DND-41 (cell line): Measurements from ENCODE around the gene KCNMA1.

ENCODE experiments used
- ATAC-seq: fragments of 200-7000 bp; cut with Tn5 transposase; 3 replicates; pipeline ENCODE4 v1.9.1; 2021; ENCODE audit warnings: low read depth; ENCODE audit not compliant: insufficient read depth
- DNase-seq: peaks from one replicate; pipeline ENCODE4 v3.0.0-alpha.2; 2020
- H2AFZ ChIP-seq: 2 replicates; pipeline ENCODE4 v1.6.0; 2012; ENCODE audit warnings: low read depth, low read length
- H3K27ac ChIP-seq: 2 replicates; pipeline ENCODE4 v1.5.1; 2012; ENCODE audit warnings: low read length, inconsistent platforms
- H3K27me3 ChIP-seq: fragments of 200-600 bp; sonication (generic); 2 replicates; pipeline ENCODE4 v1.6.0; 2012; ENCODE audit warnings: low read length, mild to moderate bottlenecking, inconsistent platforms; ENCODE audit not compliant: insufficient read depth, poor library complexity
- H3K36me3 ChIP-seq: 2 replicates; pipeline ENCODE4 v1.5.1; 2012; ENCODE audit warnings: low read length, inconsistent platforms; ENCODE audit not compliant: insufficient read depth
- H3K4me1 ChIP-seq: 2 replicates; pipeline ENCODE4 v1.5.1; 2012; ENCODE audit warnings: mild to moderate bottlenecking, low read length; ENCODE audit not compliant: insufficient read depth
- H3K4me2 ChIP-seq: 2 replicates; pipeline ENCODE4 v1.6.0; 2012; ENCODE audit warnings: mild to moderate bottlenecking, moderate library complexity, low read length, inconsistent platforms; ENCODE audit not compliant: insufficient read depth
- H3K4me3 ChIP-seq, 2 experiments: fragments of 200-600 bp in 1 of 2; shearing (Covaris generic) in 1 of 2; 2 replicates each; pipeline ENCODE4 v1.5.1; 2012 to 2016; ENCODE audit warnings: inconsistent platforms in 2 of 2, low read length in 2 of 2, mild to moderate bottlenecking in 2 of 2, low read depth in 1 of 2, moderate library complexity in 1 of 2
- H3K79me2 ChIP-seq: 2 replicates; pipeline ENCODE4 v1.6.0; 2012; ENCODE audit warnings: low read length, inconsistent platforms; ENCODE audit not compliant: insufficient read depth
- H3K9ac ChIP-seq: 2 replicates; pipeline ENCODE4 v1.6.0; 2012; ENCODE audit warnings: low read depth, mild to moderate bottlenecking, inconsistent platforms, low read length, moderate library complexity
- H3K9me3 ChIP-seq: 2 replicates; pipeline ENCODE4 v1.5.1; 2012; ENCODE audit warnings: low read length, moderate library complexity, mild to moderate bottlenecking, inconsistent platforms; ENCODE audit not compliant: insufficient read depth, severe bottlenecking
- H4K20me1 ChIP-seq: 2 replicates; pipeline ENCODE4 v1.6.0; 2012; ENCODE audit warnings: low read length; ENCODE audit not compliant: insufficient read depth
- EZH2 ChIP-seq: IDR thresholded peaks from 3 replicates; pipeline ENCODE4 v1.6.1; 2012; ENCODE audit warnings: borderline replicate concordance, low read depth, mild to moderate bottlenecking, moderate library complexity, low read length, inconsistent platforms; ENCODE audit not compliant: severe bottlenecking
- TF ChIP-seq, protein P1 (sequence below): IDR thresholded peaks from 2 replicates; pipeline ENCODE4 v1.5.1; 2012; ENCODE audit warnings: borderline replicate concordance, low read length, moderate library complexity, mild to moderate bottlenecking; ENCODE audit not compliant: poor library complexity, severe bottlenecking; ENCODE audit errors: extremely low read depth

KCNMA1 gene

DNA sequence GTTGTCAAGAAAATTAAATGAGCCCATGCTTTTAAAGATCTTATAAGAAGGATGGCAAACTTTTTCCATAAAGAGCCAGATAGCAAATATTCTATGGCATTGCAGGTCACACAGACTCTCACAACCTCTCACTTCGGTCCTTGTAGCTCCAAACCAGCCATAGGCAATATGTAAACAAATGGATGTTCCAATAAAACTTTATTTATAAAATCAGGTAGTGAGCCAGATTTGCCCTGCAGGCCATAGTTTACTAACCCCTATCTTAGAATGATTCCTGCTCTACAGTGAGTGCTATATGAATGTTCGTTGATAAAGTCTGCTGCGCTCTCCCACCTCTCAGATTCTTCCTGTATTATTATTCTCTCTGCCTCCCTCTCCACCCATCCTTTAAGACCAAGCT lies 177.7 kb downstream of the KCNMA1 start:
- H3K9ac ChIP-seq: no peak overlapping the region
- H3K36me3 ChIP-seq: no peaks in the 10 kb centered on the region
- H2AFZ ChIP-seq: no peak overlapping the region
- H4K20me1 ChIP-seq: no peaks in the 10 kb centered on the region
- ATAC-seq: no peak
- H3K4me2 ChIP-seq: no peak overlapping the region
- no peak for TF ChIP-seq EZH2
- TF ChIP-seq, protein P1, sequence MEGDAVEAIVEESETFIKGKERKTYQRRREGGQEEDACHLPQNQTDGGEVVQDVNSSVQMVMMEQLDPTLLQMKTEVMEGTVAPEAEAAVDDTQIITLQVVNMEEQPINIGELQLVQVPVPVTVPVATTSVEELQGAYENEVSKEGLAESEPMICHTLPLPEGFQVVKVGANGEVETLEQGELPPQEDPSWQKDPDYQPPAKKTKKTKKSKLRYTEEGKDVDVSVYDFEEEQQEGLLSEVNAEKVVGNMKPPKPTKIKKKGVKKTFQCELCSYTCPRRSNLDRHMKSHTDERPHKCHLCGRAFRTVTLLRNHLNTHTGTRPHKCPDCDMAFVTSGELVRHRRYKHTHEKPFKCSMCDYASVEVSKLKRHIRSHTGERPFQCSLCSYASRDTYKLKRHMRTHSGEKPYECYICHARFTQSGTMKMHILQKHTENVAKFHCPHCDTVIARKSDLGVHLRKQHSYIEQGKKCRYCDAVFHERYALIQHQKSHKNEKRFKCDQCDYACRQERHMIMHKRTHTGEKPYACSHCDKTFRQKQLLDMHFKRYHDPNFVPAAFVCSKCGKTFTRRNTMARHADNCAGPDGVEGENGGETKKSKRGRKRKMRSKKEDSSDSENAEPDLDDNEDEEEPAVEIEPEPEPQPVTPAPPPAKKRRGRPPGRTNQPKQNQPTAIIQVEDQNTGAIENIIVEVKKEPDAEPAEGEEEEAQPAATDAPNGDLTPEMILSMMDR: no peak
- DNase-seq: no peak
- H3K4me3 ChIP-seq: no peak overlapping the region
- no peaks in the 10 kb centered on the region for H3K4me1 ChIP-seq
- H3K27ac ChIP-seq: no peak overlapping the region
- no peaks in the 10 kb centered on the region for H3K79me2 ChIP-seq
- peaks cover 18% of the 10 kb centered on the region for H3K27me3 ChIP-seq
- H3K9me3 ChIP-seq: no peaks in the 10 kb centered on the region

DNA sequence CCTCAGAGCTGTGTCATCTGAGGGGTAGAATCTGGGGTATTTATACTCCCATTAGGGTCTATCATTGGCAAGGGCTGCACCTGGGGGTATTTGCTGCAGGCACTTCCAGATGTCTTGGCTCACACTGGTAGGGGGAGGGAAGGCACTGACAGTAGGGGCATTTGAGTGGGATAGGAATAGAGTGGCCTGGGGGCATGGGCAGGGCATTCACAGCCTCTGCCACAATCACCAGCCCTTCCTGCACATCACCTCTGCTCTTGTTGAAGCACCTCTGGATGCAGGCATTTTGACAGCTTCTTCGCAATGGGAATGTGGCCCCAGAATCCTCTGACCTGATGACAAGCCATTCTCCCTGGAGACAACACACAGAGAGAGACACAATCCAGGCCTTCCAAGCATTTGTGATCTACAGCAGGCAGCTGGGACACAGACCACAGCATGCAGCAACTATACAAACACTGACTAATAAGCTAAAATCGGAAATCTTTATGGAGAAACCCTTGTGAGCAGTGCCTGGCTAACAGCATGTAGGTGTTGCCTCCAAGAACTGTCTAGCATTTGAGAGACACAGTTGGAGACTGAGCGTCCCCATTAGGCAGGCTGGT lies 178.5 kb downstream of the KCNMA1 start:
- no peak for ATAC-seq
- Histone ChIP-seq H3K9ac (no peak overlapping the region), H4K20me1 (no peaks in the 10 kb centered on the region), H3K4me2 (no peak overlapping the region), H3K36me3 (no peaks in the 10 kb centered on the region), H2AFZ (no peak overlapping the region), H3K4me3 (no peak overlapping the region), H3K27me3 (peaks cover 18% of the 10 kb centered on the region), H3K79me2 (no peaks in the 10 kb centered on the region), H3K9me3 (no peaks in the 10 kb centered on the region), H3K4me1 (no peaks in the 10 kb centered on the region), H3K27ac (no peak overlapping the region)
- DNase-seq: no peak
- no peak for TF ChIP-seq EZH2
- TF ChIP-seq, protein P1: no peak

DNA sequence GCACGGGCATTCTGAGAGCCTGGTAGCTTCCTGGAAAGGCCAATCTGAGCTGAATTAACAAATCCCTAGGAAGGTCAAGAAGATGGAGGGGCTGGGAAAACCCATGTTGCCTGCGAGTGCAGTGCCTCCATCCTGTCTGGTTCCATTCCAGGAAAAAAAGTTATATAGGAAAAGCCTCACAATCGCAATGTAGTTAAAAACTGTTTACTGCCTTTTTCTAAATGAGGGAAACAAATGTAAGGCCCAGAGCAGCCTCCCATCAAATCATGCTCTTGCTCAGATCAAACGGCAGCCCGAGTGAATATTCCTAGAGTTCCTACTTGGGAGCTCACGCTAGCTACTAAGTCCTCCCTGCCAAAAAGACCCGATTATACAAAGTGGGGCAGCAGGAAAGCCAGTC lies 179.9 kb downstream of the KCNMA1 start:
- Histone ChIP-seq H3K27ac (no peak overlapping the region), H4K20me1 (no peaks in the 10 kb centered on the region), H3K27me3 (peaks cover 18% of the 10 kb centered on the region), H3K4me2 (no peak overlapping the region), H3K4me3 (no peak overlapping the region), H3K9me3 (no peaks in the 10 kb centered on the region), H2AFZ (no peak overlapping the region), H3K36me3 (no peaks in the 10 kb centered on the region), H3K9ac (no peak overlapping the region), H3K4me1 (no peaks in the 10 kb centered on the region), H3K79me2 (no peaks in the 10 kb centered on the region)
- no peak for TF ChIP-seq EZH2
- TF ChIP-seq, protein P1: no peak
- DNase-seq (no peak), ATAC-seq (no peak)

DNA sequence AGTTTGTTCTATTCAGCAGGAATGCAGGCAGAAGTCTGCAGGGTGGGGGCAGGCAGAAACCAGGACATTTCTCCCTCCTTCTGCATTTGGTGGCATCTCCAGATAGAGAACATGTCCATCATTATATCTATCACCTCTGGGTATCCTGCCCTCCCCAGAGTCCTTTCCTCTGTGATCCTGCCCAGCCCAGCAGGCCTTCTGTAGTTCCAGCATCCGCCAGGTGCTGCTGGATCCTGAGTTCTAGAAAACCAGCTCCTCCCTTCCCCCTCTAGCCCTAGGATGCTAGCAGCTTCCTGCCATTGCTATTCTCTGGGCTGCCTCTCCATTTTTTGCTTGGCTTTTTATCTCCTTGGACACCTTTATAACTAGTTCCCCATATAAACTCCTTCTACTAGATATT lies 180.3 kb downstream of the KCNMA1 start:
- Histone ChIP-seq H3K27ac (no peak overlapping the region), H4K20me1 (no peaks in the 10 kb centered on the region), H3K36me3 (no peaks in the 10 kb centered on the region), H3K27me3 (peaks cover 18% of the 10 kb centered on the region), H3K79me2 (no peaks in the 10 kb centered on the region), H3K4me3 (no peak overlapping the region), H3K9me3 (no peaks in the 10 kb centered on the region), H3K9ac (no peak overlapping the region), H2AFZ (no peak overlapping the region), H3K4me1 (no peaks in the 10 kb centered on the region), H3K4me2 (no peak overlapping the region)
- ATAC-seq (no peak), DNase-seq (no peak)
- TF ChIP-seq, protein P1: no peak
- no peak for TF ChIP-seq EZH2
